HepG2 (cell line): ENCODE data around the gene S1PR5. TPM values are rescaled to one million over a fixed set of nuclear protein-coding genes. Genes with fewer than 3 reads are reported as not detected.

Experiments used
- CAMTA2 ChIP-seq: sonication (generic); formaldehyde crosslinking; IDR thresholded peaks from 2 replicates; pipeline ENCODE4 v1.4.0; 2020; ENCODE audit warnings: mild to moderate bottlenecking, missing genetic modification reagents, borderline replicate concordance
- FOXK2 ChIP-seq: fragments of 450-650 bp; IDR thresholded peaks from 2 replicates; pipeline ENCODE4 v1.6.1; 2016
- GFI1 ChIP-seq: sonication (generic); formaldehyde crosslinking; IDR thresholded peaks from 2 replicates; pipeline ENCODE4 v1.5.0; 2020; ENCODE audit warnings: missing genetic modification reagents, mild to moderate bottlenecking, borderline replicate concordance
- MEF2D ChIP-seq: sonication (generic); formaldehyde crosslinking; IDR thresholded peaks from 2 replicates; pipeline ENCODE4 v1.5.1; 2020; ENCODE audit warnings: mild to moderate bottlenecking, missing genetic modification reagents
- MEIS1 ChIP-seq: sonication (generic); formaldehyde crosslinking; IDR thresholded peaks from 2 replicates; pipeline ENCODE4 v1.9.0; 2021; ENCODE audit warnings: mild to moderate bottlenecking, missing genetic modification reagents, moderate library complexity, borderline replicate concordance
- NFKB2 ChIP-seq: sonication (generic); formaldehyde crosslinking; IDR thresholded peaks from 2 replicates; pipeline ENCODE4 v1.4.0; 2020; ENCODE audit warnings: missing genetic modification reagents, borderline replicate concordance
- PHB2 ChIP-seq: fragments of 450-650 bp; IDR thresholded peaks from 2 replicates; pipeline ENCODE4 v1.6.1; 2018; ENCODE audit not compliant: partially characterized antibody
- SIN3A ChIP-seq: IDR thresholded peaks from 2 replicates; pipeline ENCODE4 v1.6.1; 2011; ENCODE audit warnings: low read depth, mild to moderate bottlenecking, control low read depth, low read length, borderline replicate concordance
- SRSF9 ChIP-seq: fragments of 200-400 bp; formaldehyde crosslinking; IDR thresholded peaks from 2 replicates; pipeline ENCODE4 v1.6.1; 2018; ENCODE audit warnings: borderline replicate concordance, mild to moderate bottlenecking, low read depth, low read length; ENCODE audit not compliant: insufficient read depth, poor library complexity, severe bottlenecking
- ZFYVE20 ChIP-seq: sonication (generic); formaldehyde crosslinking; IDR thresholded peaks from 2 replicates; pipeline ENCODE4 v1.8.0; 2023; ENCODE audit warnings: low read depth, mild to moderate bottlenecking, moderate library complexity, missing genetic modification reagents, borderline replicate concordance
- ZNF264 ChIP-seq: sonication (generic); formaldehyde crosslinking; IDR thresholded peaks from 2 replicates; pipeline ENCODE4 v1.4.0; 2020; ENCODE audit warnings: missing genetic modification reagents
- ZNF274 ChIP-seq: sonication (generic); formaldehyde crosslinking; IDR thresholded peaks from 2 replicates; pipeline ENCODE4 v1.5.1; 2020; ENCODE audit warnings: mild to moderate bottlenecking, missing genetic modification reagents
- ZNF30 ChIP-seq: sonication (generic); formaldehyde crosslinking; IDR thresholded peaks from 2 replicates; pipeline ENCODE4 v1.5.0; 2020; ENCODE audit warnings: mild to moderate bottlenecking, missing genetic modification reagents
- ZNF326 ChIP-seq: sonication (generic); formaldehyde crosslinking; IDR thresholded peaks from 2 replicates; pipeline ENCODE4 v1.4.0; 2020; ENCODE audit warnings: missing genetic modification reagents, borderline replicate concordance
- ZNF598 ChIP-seq: sonication (generic); formaldehyde crosslinking; IDR thresholded peaks from 2 replicates; pipeline ENCODE4 v1.5.1; 2020; ENCODE audit warnings: mild to moderate bottlenecking, missing genetic modification reagents, borderline replicate concordance
- ZNF766 ChIP-seq: sonication (generic); formaldehyde crosslinking; IDR thresholded peaks from 2 replicates; pipeline ENCODE4 v1.5.0; 2020; ENCODE audit warnings: missing genetic modification reagents, borderline replicate concordance
- ZNF773 ChIP-seq: sonication (generic); formaldehyde crosslinking; IDR thresholded peaks from 2 replicates; pipeline ENCODE4 v1.4.0; 2020; ENCODE audit warnings: missing genetic modification reagents, borderline replicate concordance
- polyA plus RNA-seq, 8 experiments: library from polyadenylated mRNA; depleted of rRNA in 3 of 8; stranded (reverse) in 7 of 8; unstranded in 1 of 8; fragments of >200 nt; fragmentation: Illumina TruSeq in 4 of 8; extraction: Trizol in 4 of 8; gene quantifications; 2 replicates each; pipeline versions ENCODE4 v1.2.1 to v1.2.3, GENCODE V29; 2011 to 2016; ENCODE audit warnings: low read depth in 4 of 8, missing spikeins in 1 of 8, mixed read lengths in 1 of 8; ENCODE audit not compliant: insufficient read depth in 1 of 8
- total RNA-seq, 5 experiments: library from RNA; depleted of rRNA; stranded (reverse); fragments of >200 nt; fragmentation: Illumina TruSeq; extraction: Trizol; gene quantifications; 2 replicates each; pipeline ENCODE4 v1.2.3, GENCODE V29; 2016; ENCODE audit warnings: low read depth in 1 of 5
- TF ChIP-seq, protein P1 (sequence below): IDR thresholded peaks from 2 replicates; pipeline ENCODE4 v1.6.1; 2016
- TF ChIP-seq, protein P2 (sequence below): IDR thresholded peaks from 2 replicates; pipeline ENCODE4 v1.6.1; 2016
- TF ChIP-seq, protein P3 (sequence below): sonication (generic); formaldehyde crosslinking; IDR thresholded peaks from 2 replicates; pipeline ENCODE4 v1.4.0; 2020; ENCODE audit warnings: mild to moderate bottlenecking, missing genetic modification reagents, borderline replicate concordance
- TF ChIP-seq, protein P4 (sequence below): IDR thresholded peaks from 2 replicates; pipeline ENCODE4 v1.6.1; 2016; ENCODE audit warnings: low read depth, control low read depth
- TF ChIP-seq, protein P5 (sequence below): sonication (generic); formaldehyde crosslinking; IDR thresholded peaks from 2 replicates; pipeline ENCODE4 v1.8.0; 2022; ENCODE audit warnings: low read depth, missing genetic modification reagents

Gene S1PR5
- total and polyA plus RNA-seq, 2 of the 13 experiments (the other 11 are each of a cell fraction or from before 2014, with no cell fraction given), result 0.04 TPM; not detected in 1

DNA sequence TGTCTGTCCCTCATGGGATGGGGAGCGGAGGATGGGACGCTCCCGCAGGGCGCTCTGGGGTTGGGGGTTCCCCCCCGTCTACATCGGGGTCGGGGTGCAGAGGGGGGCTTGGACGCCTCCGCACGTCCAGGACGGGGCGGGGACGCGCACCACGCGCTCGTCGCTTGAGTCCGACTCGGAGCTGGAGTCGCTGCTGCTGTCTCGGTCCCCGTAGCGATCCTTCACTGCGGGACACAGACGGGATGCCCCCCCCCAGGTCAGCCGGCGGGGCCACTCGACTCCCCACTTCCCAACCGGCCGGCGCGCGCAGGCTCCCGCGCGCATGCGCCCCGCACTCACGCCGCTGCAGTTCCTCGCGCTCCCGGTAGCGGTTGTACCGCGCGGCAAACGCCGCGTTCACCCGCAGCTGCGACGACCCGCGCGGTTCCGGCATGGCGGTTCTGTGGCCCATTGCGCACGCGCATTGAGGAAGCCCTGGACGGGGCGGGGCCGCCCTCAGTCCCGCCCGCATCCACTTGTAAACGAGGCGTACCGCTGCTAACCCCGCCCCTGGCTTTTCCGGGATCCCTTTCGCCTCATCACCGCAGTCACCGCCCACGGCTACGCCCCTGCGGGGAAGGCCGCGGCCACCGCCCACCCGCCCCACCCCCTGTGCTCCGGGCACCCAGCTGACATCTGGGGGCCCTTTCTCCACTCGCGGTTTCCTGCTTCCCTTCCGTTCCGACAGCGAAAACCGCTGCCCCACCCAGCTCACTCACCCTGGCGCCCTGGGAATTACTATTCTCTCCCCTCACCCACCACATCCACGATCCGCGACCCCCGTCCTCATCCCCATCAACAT, 48.5 kb upstream of the S1PR5 start, which contains the start of gene KRI1 (continued):
- TF ChIP-seq, protein P1, sequence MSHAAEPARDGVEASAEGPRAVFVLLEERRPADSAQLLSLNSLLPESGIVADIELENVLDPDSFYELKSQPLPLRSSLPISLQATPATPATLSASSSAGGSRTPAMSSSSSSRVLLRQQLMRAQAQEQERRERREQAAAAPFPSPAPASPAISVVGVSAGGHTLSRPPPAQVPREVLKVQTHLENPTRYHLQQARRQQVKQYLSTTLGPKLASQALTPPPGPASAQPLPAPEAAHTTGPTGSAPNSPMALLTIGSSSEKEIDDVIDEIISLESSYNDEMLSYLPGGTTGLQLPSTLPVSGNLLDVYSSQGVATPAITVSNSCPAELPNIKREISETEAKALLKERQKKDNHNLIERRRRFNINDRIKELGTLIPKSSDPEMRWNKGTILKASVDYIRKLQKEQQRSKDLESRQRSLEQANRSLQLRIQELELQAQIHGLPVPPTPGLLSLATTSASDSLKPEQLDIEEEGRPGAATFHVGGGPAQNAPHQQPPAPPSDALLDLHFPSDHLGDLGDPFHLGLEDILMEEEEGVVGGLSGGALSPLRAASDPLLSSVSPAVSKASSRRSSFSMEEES (CRISPR knock-in tag), result peak; percentile 78
- TF ChIP-seq, protein P2, sequence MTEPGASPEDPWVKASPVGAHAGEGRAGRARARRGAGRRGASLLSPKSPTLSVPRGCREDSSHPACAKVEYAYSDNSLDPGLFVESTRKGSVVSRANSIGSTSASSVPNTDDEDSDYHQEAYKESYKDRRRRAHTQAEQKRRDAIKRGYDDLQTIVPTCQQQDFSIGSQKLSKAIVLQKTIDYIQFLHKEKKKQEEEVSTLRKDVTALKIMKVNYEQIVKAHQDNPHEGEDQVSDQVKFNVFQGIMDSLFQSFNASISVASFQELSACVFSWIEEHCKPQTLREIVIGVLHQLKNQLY (CRISPR knock-in tag), result 0 out of 2 replicates have a peak, but pooled peaks have one; percentile 73
- TF ChIP-seq ZNF30 (CRISPR knock-in tag) (peak; percentile 86; the same call in 1 of the 2 replicates), FOXK2 (no peak), ZNF264 (CRISPR knock-in tag) (no peak), ZNF598 (peak; percentile 69; the same call in 1 of the 2 replicates), SIN3A (0 out of 2 replicates have a peak, but pooled peaks have one; percentile 64), PHB2 (no peak), MEIS1 (CRISPR knock-in tag) (peak; percentile 82; the same call in 1 of the 2 replicates), CAMTA2 (CRISPR knock-in tag) (0 out of 2 replicates have a peak, but pooled peaks have one; percentile 60), ZFYVE20 (CRISPR knock-in tag) (peak; percentile 90; the same call in 1 of the 2 replicates), NFKB2 (CRISPR knock-in tag) (peak; percentile 97), ZNF766 (CRISPR knock-in tag) (peak; percentile 96), MEF2D (CRISPR knock-in tag) (no peak), ZNF773 (peak; percentile 95; the same call in 1 of the 2 replicates), ZNF274 (CRISPR knock-in tag) (peak; percentile 96), ZNF326 (CRISPR knock-in tag) (no peak), SRSF9 (no peak), GFI1 (CRISPR knock-in tag) (peak; percentile 48; the same call in 1 of the 2 replicates)
- TF ChIP-seq, protein P3, sequence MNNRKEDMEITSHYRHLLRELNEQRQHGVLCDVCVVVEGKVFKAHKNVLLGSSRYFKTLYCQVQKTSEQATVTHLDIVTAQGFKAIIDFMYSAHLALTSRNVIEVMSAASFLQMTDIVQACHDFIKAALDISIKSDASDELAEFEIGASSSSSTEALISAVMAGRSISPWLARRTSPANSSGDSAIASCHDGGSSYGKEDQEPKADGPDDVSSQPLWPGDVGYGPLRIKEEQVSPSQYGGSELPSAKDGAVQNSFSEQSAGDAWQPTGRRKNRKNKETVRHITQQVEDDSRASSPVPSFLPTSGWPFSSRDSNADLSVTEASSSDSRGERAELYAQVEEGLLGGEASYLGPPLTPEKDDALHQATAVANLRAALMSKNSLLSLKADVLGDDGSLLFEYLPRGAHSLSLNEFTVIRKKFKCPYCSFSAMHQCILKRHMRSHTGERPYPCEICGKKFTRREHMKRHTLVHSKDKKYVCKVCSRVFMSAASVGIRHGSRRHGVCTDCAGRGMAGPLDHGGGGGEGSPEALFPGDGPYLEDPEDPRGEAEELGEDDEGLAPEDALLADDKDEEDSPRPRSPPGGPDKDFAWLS, result no peak
- TF ChIP-seq, protein P4, sequence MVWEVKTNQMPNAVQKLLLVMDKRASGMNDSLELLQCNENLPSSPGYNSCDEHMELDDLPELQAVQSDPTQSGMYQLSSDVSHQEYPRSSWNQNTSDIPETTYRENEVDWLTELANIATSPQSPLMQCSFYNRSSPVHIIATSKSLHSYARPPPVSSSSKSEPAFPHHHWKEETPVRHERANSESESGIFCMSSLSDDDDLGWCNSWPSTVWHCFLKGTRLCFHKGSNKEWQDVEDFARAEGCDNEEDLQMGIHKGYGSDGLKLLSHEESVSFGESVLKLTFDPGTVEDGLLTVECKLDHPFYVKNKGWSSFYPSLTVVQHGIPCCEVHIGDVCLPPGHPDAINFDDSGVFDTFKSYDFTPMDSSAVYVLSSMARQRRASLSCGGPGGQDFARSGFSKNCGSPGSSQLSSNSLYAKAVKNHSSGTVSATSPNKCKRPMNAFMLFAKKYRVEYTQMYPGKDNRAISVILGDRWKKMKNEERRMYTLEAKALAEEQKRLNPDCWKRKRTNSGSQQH (CRISPR knock-in tag), result 0 out of 2 replicates have a peak, but pooled peaks have one; percentile 34
- TF ChIP-seq, protein P5, sequence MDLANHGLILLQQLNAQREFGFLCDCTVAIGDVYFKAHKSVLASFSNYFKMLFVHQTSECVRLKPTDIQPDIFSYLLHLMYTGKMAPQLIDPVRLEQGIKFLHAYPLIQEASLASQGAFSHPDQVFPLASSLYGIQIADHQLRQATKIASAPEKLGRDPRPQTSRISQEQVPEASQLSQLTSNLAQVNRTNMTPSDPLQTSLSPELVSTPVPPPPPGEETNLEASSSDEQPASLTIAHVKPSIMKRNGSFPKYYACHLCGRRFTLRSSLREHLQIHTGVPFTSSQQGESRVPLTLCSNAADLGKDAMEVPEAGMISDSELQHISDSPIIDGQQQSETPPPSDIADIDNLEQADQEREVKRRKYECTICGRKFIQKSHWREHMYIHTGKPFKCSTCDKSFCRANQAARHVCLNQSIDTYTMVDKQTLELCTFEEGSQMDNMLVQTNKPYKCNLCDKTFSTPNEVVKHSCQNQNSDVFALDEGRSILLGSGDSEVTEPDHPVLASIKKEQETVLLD, result peak; percentile 95
